ENCODE measurements around the gene BEND6.

DNA sequence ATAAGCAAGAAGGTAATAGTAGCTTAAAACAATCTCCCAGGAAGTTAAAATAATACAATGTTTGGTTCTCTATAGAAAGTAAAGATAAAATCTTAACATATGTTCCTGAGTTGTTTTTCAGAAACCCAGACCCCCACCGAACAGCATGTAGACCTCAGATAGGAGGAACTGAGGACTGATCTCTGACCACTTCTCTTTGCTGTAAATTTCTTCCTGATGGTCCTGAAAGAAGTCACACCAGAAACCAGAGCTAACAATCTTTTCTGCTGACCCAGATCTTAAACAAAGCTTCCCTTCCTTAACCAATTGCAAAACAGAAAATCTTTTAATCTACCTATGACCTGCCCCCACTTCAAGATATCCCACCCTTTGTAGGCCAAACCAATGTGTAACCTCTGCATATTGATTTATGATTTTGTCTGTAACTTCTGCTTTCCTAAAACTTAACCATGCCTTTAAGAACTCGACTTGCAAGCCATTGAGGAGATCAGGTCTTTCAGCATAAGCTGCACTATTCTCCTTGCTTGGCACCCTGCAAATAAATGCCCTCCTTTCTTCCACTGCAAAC lies 21.9 kb upstream of the BEND6 start:
- TF ChIP-seq CBX8 (IDR thresholded peaks at IDR 0.05; ENCODE audit: borderline replicate concordance, low read depth, low read length) (no peak), CEBPB (IDR thresholded peaks at IDR 0.05; ENCODE audit: low read depth, low read length) (no peak), SP1 (IDR thresholded peaks at IDR 0.05; ENCODE audit: low read depth, low read length) (no peak), SP4 (IDR thresholded peaks at IDR 0.05; ENCODE audit: low read length) (no peak), ZNF274 (IDR thresholded peaks at IDR 0.05; ENCODE audit: borderline replicate concordance, extremely low read depth, low read length) (no peak), POLR2AphosphoS5 (IDR thresholded peaks at IDR 0.05; ENCODE audit: low read depth, low read length) (no peak)
- TF ChIP-seq, protein P1, sequence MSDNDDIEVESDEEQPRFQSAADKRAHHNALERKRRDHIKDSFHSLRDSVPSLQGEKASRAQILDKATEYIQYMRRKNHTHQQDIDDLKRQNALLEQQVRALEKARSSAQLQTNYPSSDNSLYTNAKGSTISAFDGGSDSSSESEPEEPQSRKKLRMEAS (IDR thresholded peaks at IDR 0.05), result no peak
- TF ChIP-seq, protein P2, sequence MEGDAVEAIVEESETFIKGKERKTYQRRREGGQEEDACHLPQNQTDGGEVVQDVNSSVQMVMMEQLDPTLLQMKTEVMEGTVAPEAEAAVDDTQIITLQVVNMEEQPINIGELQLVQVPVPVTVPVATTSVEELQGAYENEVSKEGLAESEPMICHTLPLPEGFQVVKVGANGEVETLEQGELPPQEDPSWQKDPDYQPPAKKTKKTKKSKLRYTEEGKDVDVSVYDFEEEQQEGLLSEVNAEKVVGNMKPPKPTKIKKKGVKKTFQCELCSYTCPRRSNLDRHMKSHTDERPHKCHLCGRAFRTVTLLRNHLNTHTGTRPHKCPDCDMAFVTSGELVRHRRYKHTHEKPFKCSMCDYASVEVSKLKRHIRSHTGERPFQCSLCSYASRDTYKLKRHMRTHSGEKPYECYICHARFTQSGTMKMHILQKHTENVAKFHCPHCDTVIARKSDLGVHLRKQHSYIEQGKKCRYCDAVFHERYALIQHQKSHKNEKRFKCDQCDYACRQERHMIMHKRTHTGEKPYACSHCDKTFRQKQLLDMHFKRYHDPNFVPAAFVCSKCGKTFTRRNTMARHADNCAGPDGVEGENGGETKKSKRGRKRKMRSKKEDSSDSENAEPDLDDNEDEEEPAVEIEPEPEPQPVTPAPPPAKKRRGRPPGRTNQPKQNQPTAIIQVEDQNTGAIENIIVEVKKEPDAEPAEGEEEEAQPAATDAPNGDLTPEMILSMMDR (IDR thresholded peaks at IDR 0.05; ENCODE audit: control extremely low read depth in 1 of 3, insufficient read depth in 1 of 3, low read depth in 1 of 3, low read length in 3 of 3), result no peak
